H1 (cell line): ENCODE measurements around the gene MTG1. TPM values are rescaled to one million over a fixed set of nuclear protein-coding genes. Genes with fewer than 3 reads are reported as not detected.

ENCODE experiments used
- CTCF ChIA-PET: fragments of 300-600 bp; sonication (Branson Sonifier 250); formaldehyde crosslinking; loops from one replicate; lab custom pipeline; 2021; ENCODE audit not compliant: partially characterized antibody; lab: Charles Lee
- POLR2A ChIA-PET: fragments of 300-600 bp; sonication (Branson Sonifier 250); formaldehyde crosslinking; loops from one replicate; lab custom pipeline; 2021; ENCODE audit warnings: inconsistent platforms; ENCODE audit not compliant: partially characterized antibody; lab: Charles Lee
- DNase-seq, 2 experiments: peaks; one replicate each; pipeline versions ENCODE4 v3.0.0 to v3.0.0-alpha.2; 2010 to 2022; ENCODE audit warnings: low spot score in 2 of 2, low read depth in 1 of 2, mixed read lengths in 1 of 2
- FAIRE-seq: peaks from 2 replicates; lab custom pipeline; 2011; peaks lifted over from hg19 to GRCh38; lab: Jason Lieb, UNC
- H2AFZ ChIP-seq: 2 replicates; pipeline ENCODE4 v1.8.1; 2012; ENCODE audit warnings: low read length, inconsistent platforms
- H2AK5ac ChIP-seq: 2 replicates; pipeline ENCODE4 v1.6.1; 2013; ENCODE audit warnings: low read depth, low read length
- H2BK120ac ChIP-seq: replicated peaks from 2 replicates; pipeline ENCODE3; 2013; ENCODE audit warnings: low read depth, low read length, inconsistent platforms
- H2BK12ac ChIP-seq: 2 replicates; pipeline ENCODE4 v1.6.1; 2013; ENCODE audit warnings: low read depth, low read length
- H2BK15ac ChIP-seq: 2 replicates; pipeline ENCODE4 v1.6.1; 2013; ENCODE audit warnings: low read length
- H2BK20ac ChIP-seq: 2 replicates; pipeline ENCODE4 v1.6.1; 2013; ENCODE audit warnings: low read length
- H2BK5ac ChIP-seq: 2 replicates; pipeline ENCODE4 v1.6.1; 2013; ENCODE audit warnings: low read depth, low read length
- H3K14ac ChIP-seq: 2 replicates; pipeline ENCODE4 v1.6.1; 2013; ENCODE audit warnings: inconsistent platforms; ENCODE audit not compliant: insufficient read length
- H3K18ac ChIP-seq: 2 replicates; pipeline ENCODE4 v1.6.1; 2013; ENCODE audit warnings: low read length; ENCODE audit errors: extremely low read depth
- H3K23ac ChIP-seq: 2 replicates; pipeline ENCODE4 v1.6.1; 2013; ENCODE audit warnings: inconsistent platforms; ENCODE audit not compliant: insufficient read length
- H3K23me2 ChIP-seq: 2 replicates; pipeline ENCODE4 v1.6.1; 2013; ENCODE audit warnings: low read depth, low read length
- H3K27ac ChIP-seq: 2 replicates; pipeline ENCODE4 v1.6.1; 2011; ENCODE audit warnings: low read depth, low read length, inconsistent platforms
- H3K27me3 ChIP-seq, 4 experiments: replicated peaks in 1 of 4; 1 replicate in 1 of 4; 2 replicates in 3 of 4; pipeline versions ENCODE4 v1.6.1 to v1.8.1; 2011 to 2013; ENCODE audit warnings: low read length in 3 of 4, mild to moderate bottlenecking in 3 of 4, inconsistent platforms in 2 of 4, mixed read lengths in 2 of 4, moderate library complexity in 1 of 4; ENCODE audit not compliant: control insufficient read depth in 3 of 4, insufficient read depth in 3 of 4; ENCODE audit errors: extremely low read depth in 1 of 4
- H3K36me3 ChIP-seq, 4 experiments: 2 replicates each; pipeline versions ENCODE4 v1.6.1 to v1.8.1; 2011 to 2013; ENCODE audit warnings: mild to moderate bottlenecking in 4 of 4, low read length in 3 of 4, moderate library complexity in 2 of 4, control low read depth in 1 of 4, inconsistent platforms in 1 of 4; ENCODE audit not compliant: insufficient read depth in 4 of 4, control insufficient read depth in 2 of 4
- H3K4ac ChIP-seq: replicated peaks from 2 replicates; pipeline ENCODE3; 2013; ENCODE audit warnings: low read length, low read depth, mixed read lengths, inconsistent platforms; ENCODE audit not compliant: insufficient read length
- H3K4me1 ChIP-seq, 4 experiments: replicated peaks in 1 of 4; 1 replicate in 1 of 4; 2 replicates in 3 of 4; pipeline versions ENCODE4 v1.6.1 to v1.8.1; 2011 to 2013; ENCODE audit warnings: low read length in 3 of 4, inconsistent platforms in 2 of 4, mixed read lengths in 1 of 4; ENCODE audit not compliant: insufficient read depth in 4 of 4, control insufficient read depth in 3 of 4
- H3K4me2 ChIP-seq, 2 experiments: 2 replicates each; pipeline versions ENCODE4 v1.6.1 to v1.8.1; 2011 to 2013; ENCODE audit warnings: low read depth in 2 of 2, low read length in 2 of 2, control low read depth in 1 of 2, inconsistent platforms in 1 of 2, mild to moderate bottlenecking in 1 of 2; ENCODE audit not compliant: insufficient read depth in 1 of 2
- H3K4me3 ChIP-seq, 4 experiments: fragments of 200-600, 300-600 bp in 1 of 4; sonication (generic), shearing (Covaris generic), sonication (Bioruptor Twin) in 1 of 4; 2 replicates each; pipeline versions ENCODE4 v1.5.1 to v1.8.1; 2011 to 2016; ENCODE audit warnings: low read length in 4 of 4, low read depth in 3 of 4, control low read depth in 2 of 4, inconsistent platforms in 2 of 4, mild to moderate bottlenecking in 2 of 4, mixed read lengths in 1 of 4, moderate library complexity in 1 of 4; ENCODE audit not compliant: insufficient read depth in 2 of 4; ENCODE audit errors: extremely low read depth in 1 of 4
- H3K56ac ChIP-seq: replicated peaks from 2 replicates; pipeline ENCODE3; 2013; ENCODE audit warnings: low read depth, mild to moderate bottlenecking, mixed read lengths, low read length, inconsistent platforms; ENCODE audit not compliant: insufficient read length
- H3K79me1 ChIP-seq: 2 replicates; pipeline ENCODE4 v1.6.1; 2013; ENCODE audit warnings: low read depth, low read length, control low read depth
- H3K79me2 ChIP-seq, 2 experiments: 2 replicates each; pipeline versions ENCODE4 v1.6.1 to v1.8.1; 2012 to 2013; ENCODE audit warnings: low read length in 2 of 2, mild to moderate bottlenecking in 2 of 2, inconsistent platforms in 1 of 2; ENCODE audit not compliant: insufficient read depth in 2 of 2, control insufficient read depth in 1 of 2
- H3K9ac ChIP-seq, 4 experiments: replicated peaks in 1 of 4; 1 replicate in 1 of 4; 2 replicates in 3 of 4; pipeline versions ENCODE4 v1.6.1 to v1.8.1; 2011 to 2013; ENCODE audit warnings: low read depth in 3 of 4, low read length in 3 of 4, control low read depth in 2 of 4, mild to moderate bottlenecking in 2 of 4, moderate library complexity in 2 of 4, inconsistent platforms in 1 of 4; ENCODE audit errors: extremely low read depth in 1 of 4
- H3K9me3 ChIP-seq, 2 experiments: 2 replicates each; pipeline versions ENCODE4 v1.6.1 to v1.8.1; 2012 to 2013; ENCODE audit warnings: mild to moderate bottlenecking in 2 of 2, moderate library complexity in 2 of 2, control low read depth in 1 of 2, inconsistent platforms in 1 of 2, low read depth in 1 of 2, low read length in 1 of 2, mixed read lengths in 1 of 2; ENCODE audit not compliant: insufficient read depth in 2 of 2
- H4K20me1 ChIP-seq, 2 experiments: replicated peaks in 1 of 2; 2 replicates each; pipeline versions ENCODE3 to v1.8.1; 2011 to 2013; ENCODE audit warnings: inconsistent platforms in 2 of 2, low read length in 2 of 2, mild to moderate bottlenecking in 1 of 2; ENCODE audit not compliant: insufficient read depth in 2 of 2, control insufficient read depth in 1 of 2
- H4K5ac ChIP-seq: 2 replicates; pipeline ENCODE4 v1.6.1; 2013; ENCODE audit warnings: low read length, low read depth, mixed read lengths, inconsistent platforms; ENCODE audit not compliant: insufficient read length
- H4K8ac ChIP-seq: 2 replicates; pipeline ENCODE4 v1.8.0; 2013; ENCODE audit warnings: mild to moderate bottlenecking, moderate library complexity, low read length, inconsistent platforms; ENCODE audit not compliant: insufficient read depth; ENCODE audit errors: extremely low read depth
- H4K91ac ChIP-seq: replicated peaks from 2 replicates; pipeline ENCODE3; 2013; ENCODE audit warnings: low read length, mixed read lengths, inconsistent platforms; ENCODE audit not compliant: insufficient read length
- EGR1 ChIP-seq: IDR thresholded peaks from 2 replicates; pipeline ENCODE4 v1.6.1; 2011; ENCODE audit warnings: low read depth, low read length, borderline replicate concordance
- HDAC6 ChIP-seq: IDR thresholded peaks from one replicate; pipeline ENCODE4 v1.7.1; 2012; ENCODE audit warnings: low read depth, mild to moderate bottlenecking, inconsistent platforms, low read length, moderate library complexity
- KDM5A ChIP-seq: fragments of 200-600 bp; IDR thresholded peaks from 2 replicates; pipeline ENCODE4 v1.7.1; 2012; ENCODE audit warnings: mild to moderate bottlenecking, low read length, inconsistent platforms, mixed read lengths
- POLR2AphosphoS5 ChIP-seq: IDR thresholded peaks from 2 replicates; pipeline ENCODE4 v1.6.1; 2011; ENCODE audit warnings: low read depth, low read length
- RNF2 ChIP-seq: fragments of 200-900, 300-1000 bp; sonication (generic); IDR thresholded peaks from 2 replicates; pipeline ENCODE4 v1.7.1; 2016; ENCODE audit warnings: borderline replicate concordance, low read depth, mild to moderate bottlenecking, antibody characterized with exemption, low read length; ENCODE audit not compliant: poor library complexity, severe bottlenecking; ENCODE audit errors: missing control alignments
- WGBS, 2 experiments: shearing (Covaris generic) in 1 of 2; methylation state at CpG; one replicate each; pipeline versions ENCODE4 v1.1.6 to v1.1.7; 2013 to 2015; ENCODE audit warnings: low lambda C conversion rate in 2 of 2, mixed read lengths in 2 of 2, inconsistent platforms in 1 of 2, low coverage in 1 of 2, missing lambda C conversion rate in 1 of 2; ENCODE audit not compliant: insufficient replicate concordance in 2 of 2, insufficient coverage in 1 of 2, insufficient read length in 1 of 2; ENCODE audit errors: extremely low coverage in 1 of 2, missing lambda C conversion rate in 1 of 2; 5-methylcytosine and 5-hydroxymethylcytosine counted together
- polyA plus RNA-seq, 7 experiments: library from polyadenylated mRNA; depleted of rRNA in 3 of 7; stranded (reverse) in 5 of 7; unstranded in 2 of 7; fragments of >200 nt in 5 of 7; fragments of 200-250 nt in 2 of 7; gene quantifications; 1 replicate in 5 of 7; 2 replicates in 1 of 7; 4 replicates in 1 of 7; pipeline versions ENCODE4 v1.2.1 to v1.2.3, GENCODE V29; 2011 to 2013; ENCODE audit warnings: missing spikeins in 2 of 7, mixed read lengths in 2 of 7
- total RNA-seq: library from RNA; stranded (reverse); fragmentation: NEBNext Ultra II Directional; extraction: Animal tissue kit (Norgen Biotek cat#: 25700); gene quantifications from 2 replicates; pipeline ENCODE4 v1.2.1, GENCODE V29; 2021

Gene MTG1
- total and polyA plus RNA-seq, 2 of the 8 experiments (the other 6 are each of a cell fraction or from before 2014, with no cell fraction given), result 56.6 to 81.6 TPM

GRCh38 chr10:133442967-133443924, 49.3 kb downstream of the MTG1 start:
- H4K20me1 ChIP-seq, result no peaks in the 10 kb centered on the region
- H3K14ac ChIP-seq, result no peak overlapping the region
- DNase-seq (no peak), FAIRE-seq (no peak)
- peaks cover 77 to 89% of the 10 kb centered on the region in 2 experiments for H3K9me3 ChIP-seq
- no peak overlapping the region for H3K4me3 ChIP-seq
- H3K79me1 ChIP-seq, result no peaks in the 10 kb centered on the region
- POLR2A ChIA-PET, result no interaction called here
- no peak overlapping the region for H2BK5ac ChIP-seq
- no peaks in the 10 kb centered on the region for H3K36me3 ChIP-seq
- no peaks in the 10 kb centered on the region for H3K79me2 ChIP-seq
- no peak overlapping the region for H3K23ac ChIP-seq
- H3K4me2 ChIP-seq, result no peak overlapping the region
- no peak for TF ChIP-seq EGR1
- no peak for TF ChIP-seq HDAC6
- TF ChIP-seq POLR2AphosphoS5, result no peak
- TF ChIP-seq RNF2, result no peak
- TF ChIP-seq KDM5A, result no peak
- H2BK12ac ChIP-seq, result no peak overlapping the region
- no peak overlapping the region for H2BK15ac ChIP-seq
- no peaks in the 10 kb centered on the region for H3K4me1 ChIP-seq
- H3K23me2 ChIP-seq, result no peaks in the 10 kb centered on the region
- H3K27ac ChIP-seq, result no peak overlapping the region
- no peak overlapping the region for H3K18ac ChIP-seq
- H4K8ac ChIP-seq, result no peak overlapping the region
- no peak overlapping the region for H4K5ac ChIP-seq
- 75% methylated on average over 14 of the region's 16 CpGs; no CpG with 5 or more reads in 1 of the 2 experiments for WGBS, 2 experiments
- no peak overlapping the region; a peak in 1 of 7 replicates for H3K9ac ChIP-seq
- no peak overlapping the region for H2BK20ac ChIP-seq
- no peak overlapping the region for H2AK5ac ChIP-seq
- CTCF ChIA-PET, result no interaction called here
- H3K56ac ChIP-seq, result peak overlapping the region; percentile 6
- H4K91ac ChIP-seq, result no peak overlapping the region
- no peak overlapping the region for H3K4ac ChIP-seq
- no peak overlapping the region for H2AFZ ChIP-seq
- 0 out of 7 replicates have a peak, but pooled peaks cover 0 to 2% (median 0%) of the 10 kb centered on the region in 4 experiments for H3K27me3 ChIP-seq
- no peak overlapping the region for H2BK120ac ChIP-seq
